ENCODE data around the gene BDH1.
"Not testable (repeated sequence)": the region's sequence is repeated elsewhere in the genome, so short reads cannot be mapped to it uniquely, and the experiment has no call there.

The BDH1 gene

DNA sequence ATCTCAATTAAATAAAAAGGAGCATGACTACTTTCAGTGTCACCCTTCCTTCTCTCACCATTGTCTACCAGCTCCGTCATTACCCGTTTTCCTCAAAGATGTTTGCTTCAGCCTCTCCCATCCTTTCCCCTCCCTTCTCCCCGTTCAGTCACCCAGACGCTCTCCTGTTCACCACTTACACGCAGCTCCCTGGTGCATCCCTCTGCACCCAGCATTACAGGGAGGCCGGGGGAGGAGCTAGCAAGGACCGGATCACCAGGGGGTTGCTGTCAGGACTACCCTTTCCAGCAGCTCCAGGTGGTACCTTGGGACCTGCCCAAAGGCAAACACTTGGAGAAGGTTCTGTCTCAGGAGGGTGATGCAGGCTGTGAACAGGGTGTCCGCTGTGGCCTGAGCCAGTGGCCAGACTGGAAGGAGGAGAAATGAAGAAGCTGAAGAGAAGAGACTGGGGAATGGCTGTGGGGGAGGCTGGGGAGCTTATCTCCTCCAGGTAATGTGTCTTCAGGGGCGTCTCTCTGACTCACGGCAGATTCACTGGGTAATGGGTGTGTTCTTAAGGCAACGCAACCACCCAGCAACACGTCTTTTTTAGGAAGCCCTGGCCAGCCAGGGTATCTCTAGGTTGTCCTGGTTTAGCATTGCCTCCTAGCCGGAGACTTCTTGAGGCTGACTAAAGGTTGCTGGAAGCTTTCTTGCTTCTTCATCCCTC is 21.8 kb upstream of the BDH1 start:
- DNase-seq (ENCODE audit: low spot score) = no peak

DNA sequence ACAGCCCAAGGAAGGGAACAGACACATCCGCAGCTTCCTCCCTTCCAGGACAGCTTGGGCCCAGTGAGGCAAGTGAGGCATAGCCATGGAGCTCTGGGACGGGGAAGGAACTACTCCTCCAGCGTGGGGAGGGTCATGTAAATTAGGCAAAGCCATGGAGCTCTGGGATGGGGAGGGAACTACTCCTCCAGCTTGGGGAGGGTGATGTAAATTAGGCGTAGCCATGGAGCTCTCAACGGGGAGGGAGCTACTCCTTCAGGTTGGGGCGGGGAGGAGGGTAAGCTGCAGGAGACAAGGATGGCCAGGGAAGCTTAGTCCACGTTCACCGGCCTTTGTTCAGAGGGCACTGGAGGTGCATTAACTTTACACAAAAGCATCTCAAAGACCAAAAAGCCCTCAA is 21.1 kb upstream of the BDH1 start:
- DNase-seq (ENCODE audit: low spot score) = no peak

DNA sequence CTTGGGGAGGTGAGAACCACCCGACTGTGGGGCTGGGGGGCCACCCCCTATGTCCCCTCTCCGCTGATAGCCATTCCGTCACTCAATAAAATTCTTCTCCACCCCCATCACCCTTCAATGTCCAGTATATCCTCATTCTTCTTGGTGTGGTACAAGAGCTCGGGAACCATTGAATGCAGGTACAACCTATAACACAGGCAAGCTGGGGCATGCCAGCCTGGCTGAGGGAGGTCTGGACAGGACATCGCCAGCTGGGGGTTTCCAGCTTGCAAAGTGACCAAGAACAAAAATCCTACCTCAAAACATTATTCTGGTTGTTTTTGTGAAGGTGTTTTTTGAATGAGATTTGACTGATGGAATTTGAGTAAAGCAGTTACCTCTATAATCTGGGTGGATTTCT is 19.6 kb upstream of the BDH1 start:
- DNase-seq (ENCODE audit: low spot score) = no peak

DNA sequence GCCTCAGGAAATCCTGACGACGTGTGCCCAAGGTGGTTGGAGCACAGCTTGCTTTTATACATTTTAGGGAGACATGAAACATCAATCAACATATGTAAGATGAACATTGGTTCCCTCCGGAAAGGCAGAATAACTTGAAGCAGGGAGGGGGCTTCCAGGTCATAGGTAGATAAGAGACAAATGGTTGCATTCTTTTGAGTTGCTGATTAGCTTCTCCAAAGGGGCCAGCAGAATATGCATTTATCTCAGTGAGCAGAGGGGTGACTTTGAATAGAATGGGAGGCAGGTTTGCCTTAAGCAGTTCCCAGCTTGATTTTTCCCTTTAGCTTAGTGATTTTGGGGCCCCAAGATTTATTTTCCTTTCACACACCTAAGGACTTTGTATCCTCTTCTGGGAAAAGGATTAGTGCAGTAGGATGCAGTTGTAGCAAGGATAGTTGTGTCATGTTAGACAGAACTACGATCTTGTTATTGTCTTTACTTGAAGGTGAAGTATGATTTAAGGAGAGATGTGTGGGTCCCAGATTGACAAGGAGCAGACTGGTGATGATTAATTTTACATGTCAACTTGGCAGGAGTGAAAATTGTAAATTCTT is 18.7 kb upstream of the BDH1 start:
- not testable (repeated sequence) for DNase-seq (ENCODE audit: low spot score)

DNA sequence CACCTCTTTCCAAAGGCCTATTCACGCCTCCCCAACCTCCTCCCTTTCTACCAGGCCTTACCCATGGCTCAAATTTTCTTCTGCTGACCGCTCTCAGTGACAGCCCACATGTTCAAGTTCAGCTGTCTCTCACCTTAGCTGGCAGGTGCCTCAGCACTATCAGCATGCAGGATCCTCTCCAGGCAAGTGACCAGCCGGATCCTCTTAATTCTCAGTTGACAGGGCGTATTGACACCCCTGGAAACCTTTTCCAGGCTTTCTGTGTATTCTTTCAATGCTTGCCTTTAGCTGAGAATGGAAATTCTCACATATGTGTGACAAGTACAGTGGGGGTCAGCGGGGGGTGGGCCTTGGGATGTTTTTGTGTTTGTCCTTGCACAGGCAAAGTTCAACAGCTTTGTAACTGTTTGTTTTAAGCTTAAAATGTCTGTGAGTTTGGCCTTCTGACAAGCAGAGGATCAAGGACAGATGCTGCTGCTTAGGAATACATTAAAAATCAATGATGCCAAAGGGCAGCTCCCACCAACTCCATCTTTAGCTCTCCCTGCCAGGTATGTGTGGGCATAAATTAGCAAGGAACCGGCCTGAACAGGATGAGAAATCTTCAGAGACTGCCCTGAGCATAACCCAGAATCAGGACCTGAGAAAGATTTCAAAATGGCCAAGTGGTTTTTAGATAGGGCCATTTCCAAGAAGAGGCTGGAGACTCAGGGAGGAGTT is 17.4 kb upstream of the BDH1 start:
- DNase-seq (ENCODE audit: low spot score) = no peak

DNA sequence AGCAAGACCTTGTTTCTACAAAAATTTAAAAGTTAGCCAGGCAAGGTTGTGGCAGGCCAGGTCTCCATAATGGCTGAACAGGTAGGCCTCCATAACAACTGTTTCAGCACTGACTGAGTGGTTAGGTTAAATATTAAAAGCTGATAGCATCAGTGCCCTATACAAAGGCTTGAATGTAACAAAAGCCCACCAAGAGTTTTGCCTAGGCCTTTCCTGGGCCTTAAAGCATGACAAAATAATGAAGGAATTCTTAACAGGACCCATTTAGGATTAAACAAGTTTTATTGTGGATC is 16.1 kb upstream of the BDH1 start:
- not testable (repeated sequence) for DNase-seq (ENCODE audit: low spot score)

DNA sequence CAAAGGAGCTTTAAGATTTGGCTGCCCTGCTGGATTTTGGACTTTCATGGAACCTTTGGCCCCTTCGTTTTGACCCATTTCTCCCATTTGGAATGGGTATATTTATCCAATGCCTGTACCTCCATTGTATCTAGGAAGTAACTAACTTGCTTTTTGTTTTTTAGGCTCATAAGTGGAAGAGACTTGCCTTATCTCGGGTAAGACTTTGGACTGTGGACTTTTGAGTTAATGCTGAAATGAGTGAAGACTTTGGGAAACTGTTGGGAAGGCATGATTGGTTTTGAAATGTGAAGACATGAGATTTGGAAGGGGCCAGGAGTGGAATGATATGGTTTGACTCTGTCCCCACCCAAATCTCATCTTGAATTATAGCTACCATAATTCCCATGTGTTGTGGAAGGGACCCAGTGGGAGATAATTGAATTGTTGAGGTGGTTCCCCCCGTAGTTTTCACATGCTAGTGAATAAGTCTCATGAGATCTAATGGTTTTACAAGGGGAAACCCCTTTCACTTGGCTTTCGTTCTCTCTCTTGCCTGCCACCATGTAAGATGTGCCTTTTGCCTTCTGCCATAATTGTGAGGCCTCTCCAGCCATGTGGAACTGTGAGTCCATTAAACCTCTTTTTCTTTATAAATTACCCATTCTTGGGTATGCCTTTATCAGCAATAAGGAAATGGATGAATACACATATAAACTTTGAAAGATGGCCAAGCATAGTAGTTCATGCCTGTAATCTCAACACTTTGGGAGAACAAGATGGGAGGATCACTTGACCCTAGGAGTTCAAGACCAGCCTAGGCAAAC is 15.5 kb upstream of the BDH1 start:
- not testable (repeated sequence) for DNase-seq (ENCODE audit: low spot score)

DNA sequence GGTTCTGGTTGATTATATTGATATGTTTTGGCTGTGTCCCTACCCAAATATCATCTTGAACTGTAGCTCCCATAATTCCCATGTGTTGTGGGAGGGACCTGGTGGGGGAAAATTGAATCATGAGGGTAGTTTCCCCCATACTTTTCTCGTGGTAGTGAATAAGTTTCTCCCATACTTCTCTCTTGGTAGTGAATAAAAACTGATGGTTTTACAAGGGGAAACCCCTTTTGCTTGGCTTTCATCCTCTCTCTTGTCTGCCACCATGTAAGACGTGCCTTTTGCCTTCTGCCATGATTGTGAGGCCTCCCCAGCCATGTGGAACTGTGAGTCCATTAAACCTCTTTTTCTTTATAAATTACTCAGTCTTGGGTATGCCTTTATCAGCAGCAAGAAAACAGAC is 13.7 kb upstream of the BDH1 start:
- DNase-seq (ENCODE audit: low spot score) = not testable (repeated sequence)

DNA sequence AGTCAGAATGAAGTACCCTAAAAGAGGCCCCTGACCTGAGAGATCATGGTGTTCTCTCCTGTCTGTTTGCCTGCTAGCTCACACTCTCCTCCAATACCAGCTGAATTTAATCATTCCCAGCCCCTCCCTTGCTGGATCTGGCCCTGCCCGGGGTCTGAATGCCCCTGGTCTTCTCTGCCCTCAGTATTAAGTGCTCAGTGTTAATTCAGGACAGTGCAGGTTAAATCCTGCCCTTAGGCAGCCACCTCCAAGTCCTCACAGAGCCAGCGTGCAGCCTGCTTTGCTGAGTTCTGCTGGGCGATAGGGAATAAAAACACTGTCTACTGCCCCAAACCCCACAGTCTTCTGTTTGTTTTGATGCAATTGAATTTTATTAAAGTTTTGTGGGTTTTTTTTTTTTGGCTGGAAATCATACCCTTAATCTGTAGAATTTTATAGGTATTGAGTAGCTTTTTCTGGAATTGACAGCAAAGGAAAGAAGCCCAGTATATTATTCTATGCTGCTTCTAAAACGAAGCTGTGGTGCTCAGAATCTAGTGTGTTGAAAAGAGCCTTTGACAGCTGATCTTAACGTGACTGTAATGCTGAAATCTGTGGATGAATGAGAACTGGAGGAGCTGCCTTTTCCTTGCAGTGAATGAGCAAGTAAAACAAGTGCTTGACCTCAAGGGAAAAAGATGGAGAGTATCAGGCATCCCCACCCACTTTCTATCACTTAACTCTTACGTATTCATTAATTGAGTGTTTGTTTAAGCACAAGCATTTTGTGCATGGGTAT is 12.3 kb upstream of the BDH1 start:
- no peak for DNase-seq (ENCODE audit: low spot score)

DNA sequence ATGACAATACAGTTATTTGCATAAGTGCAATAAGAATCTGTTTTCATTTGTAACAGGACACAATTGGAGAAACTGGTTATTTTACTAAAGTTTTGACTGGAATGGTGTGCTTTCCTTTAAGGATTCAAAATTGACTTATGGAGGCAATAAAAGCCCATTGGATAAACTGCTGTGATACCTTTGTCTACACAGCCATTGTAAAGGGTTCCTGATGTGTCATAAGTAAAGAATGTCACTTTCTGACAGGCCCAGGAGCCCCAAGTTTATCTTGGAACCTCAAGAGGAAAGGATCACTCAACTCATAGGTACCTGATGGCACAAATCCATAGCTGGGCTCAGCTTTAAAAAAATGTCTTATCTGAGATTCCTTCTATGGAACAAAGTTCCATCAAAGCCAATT is 10.4 kb upstream of the BDH1 start:
- DNase-seq (ENCODE audit: low spot score) = not testable (repeated sequence)

DNA sequence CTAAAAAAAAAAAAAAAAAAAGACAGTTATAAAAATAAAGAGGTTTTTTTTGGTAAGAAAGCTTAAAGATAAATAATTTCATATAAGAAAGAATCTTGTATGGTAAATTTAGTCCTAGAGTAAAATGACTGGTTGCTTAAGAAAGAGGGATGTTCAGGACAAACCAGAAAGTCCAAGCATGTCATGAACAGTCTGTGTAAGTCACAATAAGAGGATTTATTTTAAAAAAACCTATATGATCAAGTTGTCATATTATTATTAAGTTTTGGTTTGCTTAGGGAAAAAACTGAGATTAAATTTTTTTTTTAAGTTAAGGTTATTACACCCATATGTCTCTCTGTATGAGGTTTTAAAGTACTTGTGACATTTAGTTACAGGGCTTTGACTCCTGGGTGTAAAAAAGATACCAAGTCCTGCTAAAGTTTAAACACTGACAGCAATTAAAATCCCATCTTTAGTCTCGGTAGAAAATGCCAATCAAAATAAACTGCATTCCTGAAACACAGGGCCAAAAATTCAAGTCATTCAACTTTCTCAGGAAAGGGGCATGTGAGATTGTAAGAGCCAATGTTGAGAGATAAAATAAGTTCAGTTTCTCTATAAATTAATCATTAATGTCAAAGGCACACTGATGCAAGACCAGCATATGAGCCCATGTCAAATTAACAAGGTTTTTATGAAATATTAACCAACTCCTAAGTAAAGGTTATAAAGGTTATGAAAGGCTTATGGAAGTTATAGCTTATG is 8.5 kb upstream of the BDH1 start:
- DNase-seq (ENCODE audit: low spot score) = no peak

DNA sequence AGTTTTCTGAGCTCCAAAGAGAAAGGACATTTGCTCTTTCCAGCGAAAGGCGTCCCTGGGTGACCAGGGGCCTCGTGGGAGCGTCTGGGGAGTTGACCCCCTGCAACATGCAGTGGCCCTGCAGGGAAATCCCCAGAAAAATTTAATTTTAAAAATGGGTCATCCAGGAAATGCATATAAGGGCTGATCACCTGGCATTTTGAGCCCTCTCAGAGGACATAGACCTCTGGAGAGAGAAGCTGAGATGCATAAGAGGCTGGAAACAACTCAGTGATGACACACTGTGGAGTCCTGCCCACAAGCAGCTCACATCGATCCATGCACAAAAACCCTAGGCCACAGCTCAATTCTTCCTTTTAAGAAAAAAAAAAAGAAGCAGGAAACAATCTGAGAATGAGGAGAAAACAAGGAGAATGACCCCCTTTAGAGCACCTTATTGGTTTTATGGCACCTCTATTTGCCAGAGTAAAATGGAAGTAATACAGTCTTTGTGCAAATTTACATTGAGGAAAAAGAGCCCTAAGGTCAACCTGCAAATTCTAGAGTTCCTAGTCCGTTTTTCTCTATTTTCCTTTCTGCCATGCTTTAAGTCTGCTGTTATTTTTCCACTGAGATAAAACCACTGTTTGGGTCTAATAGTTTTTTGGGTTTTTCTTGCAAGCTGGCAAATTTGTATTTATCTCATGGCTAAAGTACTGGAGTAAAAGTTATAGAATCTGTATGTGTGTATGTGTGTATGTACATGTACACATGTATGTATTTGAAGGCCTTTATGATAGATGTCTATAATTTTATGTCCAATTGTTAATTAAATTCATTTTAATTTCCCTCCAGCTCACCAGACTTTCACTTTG is 6.9 kb upstream of the BDH1 start:
- no peak for DNase-seq (ENCODE audit: low spot score)

DNA sequence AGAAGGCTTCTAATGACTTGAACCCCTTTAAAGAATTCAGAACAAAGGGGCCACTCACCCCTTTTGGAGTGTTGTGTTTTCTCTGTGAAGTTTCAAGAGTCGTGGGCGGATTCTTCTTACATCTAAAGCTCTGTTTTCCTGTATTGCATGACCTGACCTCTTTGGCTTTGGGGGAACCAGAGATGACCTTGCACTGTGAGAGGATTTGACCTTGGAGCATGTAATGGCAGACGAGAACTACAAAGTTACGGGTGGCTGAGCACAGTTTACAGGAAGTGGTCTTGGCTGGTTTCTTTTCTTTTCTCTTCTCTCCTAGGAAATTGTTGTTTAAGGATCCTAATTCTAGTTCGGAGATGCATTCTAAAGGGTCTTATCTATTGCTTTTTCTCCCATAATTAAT is 6.2 kb upstream of the BDH1 start:
- DNase-seq (ENCODE audit: low spot score) = no peak

DNA sequence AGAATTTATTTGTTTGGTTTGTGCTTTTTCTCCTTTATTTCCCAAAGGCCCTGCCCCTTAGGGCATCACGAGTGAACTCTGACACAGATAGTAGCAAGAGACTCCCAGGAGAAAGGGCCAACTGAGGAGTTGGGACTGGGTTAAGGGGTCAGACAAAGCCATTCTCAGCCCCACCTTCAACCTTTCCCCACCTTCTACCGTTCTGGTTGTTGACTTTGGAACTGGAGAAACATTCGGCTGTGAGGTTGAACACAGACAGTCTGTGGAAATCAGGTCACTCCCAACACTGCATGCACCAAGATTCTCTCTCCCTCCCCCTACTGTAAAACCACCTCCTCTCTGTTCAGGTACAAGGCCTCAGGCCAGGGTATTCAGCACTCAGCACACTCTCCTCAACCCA is 3.9 kb upstream of the BDH1 start:
- no peak for DNase-seq (ENCODE audit: low spot score)

DNA sequence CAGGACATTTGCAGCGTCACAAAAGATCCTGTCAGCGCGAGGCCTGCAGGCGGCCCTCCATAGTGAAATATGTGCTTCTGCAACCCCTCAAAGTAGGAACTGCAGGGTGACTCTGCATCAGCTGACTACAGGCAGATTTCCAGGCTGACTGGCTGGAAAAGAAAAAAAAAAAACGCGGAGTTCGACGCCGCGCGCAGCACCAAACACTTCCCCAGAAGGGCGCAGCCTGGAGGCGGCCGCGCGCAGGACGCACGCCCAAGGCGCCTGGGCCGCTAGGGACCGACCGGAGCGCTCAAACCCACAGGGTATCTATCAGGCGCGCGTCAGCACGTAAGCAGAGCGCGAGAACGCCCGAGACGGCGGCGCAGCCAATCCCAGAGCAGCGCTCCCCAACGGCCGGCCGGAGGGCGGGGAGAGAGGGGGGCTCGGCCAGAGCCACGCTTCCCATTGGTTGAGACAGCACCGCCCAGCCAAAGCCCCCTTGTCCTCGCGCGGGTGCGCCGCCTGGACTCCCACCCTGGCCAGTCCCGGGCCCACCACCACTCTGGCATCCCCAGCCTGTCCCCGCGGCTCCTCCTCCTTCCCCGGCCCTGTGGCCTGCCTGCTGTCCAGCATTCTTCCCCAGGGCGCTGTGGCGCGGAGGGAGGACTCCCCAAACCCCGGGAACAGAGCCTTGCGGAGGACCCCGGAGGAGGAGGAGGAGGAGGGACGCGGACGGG is 1.0 kb downstream of the BDH1 start:
- peak; percentile 97 for DNase-seq (ENCODE audit: low spot score)

DNA sequence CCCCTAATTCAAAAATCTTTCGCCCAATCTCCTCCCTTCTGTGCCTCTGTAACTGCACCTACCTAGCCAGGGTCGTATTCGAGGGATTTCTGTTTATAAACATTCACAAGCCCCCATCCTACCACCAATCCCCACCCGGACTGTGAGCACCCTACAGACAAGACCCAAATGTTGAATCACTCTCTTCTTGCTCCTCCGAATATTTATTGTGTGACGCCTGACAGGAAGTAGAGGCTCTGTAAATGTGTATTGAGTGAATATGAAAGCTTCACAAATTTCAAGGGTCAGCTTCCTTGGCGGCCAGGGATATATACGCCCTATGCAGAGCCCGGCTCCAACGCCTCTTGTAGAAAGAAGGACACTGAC is 1.6 kb downstream of the BDH1 start:
- DNase-seq (ENCODE audit: low spot score) = peak; percentile 11

DNA sequence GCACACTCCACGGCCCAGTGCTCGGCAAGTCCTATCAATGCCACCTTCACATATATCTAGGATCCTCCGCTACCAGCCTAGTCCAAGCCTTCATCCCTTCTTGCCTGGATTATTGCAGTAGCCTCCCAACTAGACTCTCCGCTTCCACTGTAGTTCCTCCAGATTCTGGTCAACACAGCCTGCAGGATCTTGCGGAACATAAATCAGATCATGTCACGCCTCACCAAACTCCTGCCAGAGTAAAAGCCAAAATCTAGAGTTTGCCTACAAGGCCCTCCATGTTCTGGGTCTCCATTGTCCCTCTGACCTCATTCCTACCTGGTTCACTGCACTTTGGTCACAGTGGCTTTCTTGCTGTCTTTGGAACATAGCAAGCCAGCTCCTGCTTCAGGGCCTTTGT is 3.6 kb downstream of the BDH1 start:
- DNase-seq (ENCODE audit: low spot score) = no peak

DNA sequence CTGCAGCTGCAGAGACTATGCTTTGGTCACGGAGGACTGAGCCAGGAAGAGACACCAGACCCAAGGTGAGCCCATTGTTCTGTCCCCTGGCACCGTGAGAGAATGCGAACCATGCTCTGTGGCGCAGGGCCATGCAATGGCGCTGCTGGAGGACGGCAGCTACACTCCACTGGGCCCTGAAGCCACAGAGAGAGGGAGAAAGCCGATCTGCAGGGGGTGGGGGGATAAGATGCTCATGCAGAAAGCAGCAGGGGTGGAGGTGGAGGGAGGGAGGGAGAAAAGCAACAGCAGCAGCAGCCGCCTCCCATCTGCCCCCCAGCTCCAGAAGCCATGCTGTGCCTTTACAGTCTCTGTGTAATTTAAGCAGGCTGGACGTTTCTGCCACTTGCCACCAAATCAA is 5.3 kb downstream of the BDH1 start:
- DNase-seq (ENCODE audit: low spot score) = no peak

DNA sequence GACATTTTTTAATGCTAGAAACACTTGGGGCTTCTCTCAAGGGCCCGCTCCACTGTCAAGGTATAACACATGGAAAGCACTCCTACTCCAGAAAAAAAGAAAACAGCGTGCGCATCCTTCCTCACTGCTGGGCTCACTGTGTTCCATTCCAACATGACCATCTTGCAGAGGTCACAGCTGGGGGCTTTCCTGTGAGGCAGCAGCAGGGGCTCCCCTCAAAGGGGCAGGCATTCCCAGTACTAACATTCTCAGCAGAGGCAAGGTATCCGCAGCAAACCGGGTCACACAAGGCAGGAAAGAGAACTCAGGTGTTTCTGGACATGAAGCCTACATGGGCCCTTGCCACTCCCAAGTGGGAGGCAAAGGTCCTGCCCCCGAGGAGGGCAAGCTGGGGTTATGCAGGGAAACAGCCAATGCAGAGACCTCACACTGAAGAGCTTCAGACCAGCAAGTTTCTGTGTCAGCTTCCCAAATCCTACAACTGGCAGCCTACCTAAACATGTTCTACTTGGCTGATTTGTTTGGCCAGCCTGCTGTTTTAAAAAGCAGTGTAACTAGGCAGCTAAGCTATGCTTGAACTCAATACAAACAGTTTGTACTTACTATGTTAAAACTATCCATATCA is 6.4 kb downstream of the BDH1 start:
- no peak for DNase-seq (ENCODE audit: low spot score)

Measured in activated CD4-positive, alpha-beta T cell treated with anti-CD3 and anti-CD28 coated beads, Interleukin-2, Interleukin-4, amounts not matched to agents 100 ng/mL and 50 ng/mL, durations not matched to agents 16 hours and 8 hours (primary cell).